CD1c-positive myeloid dendritic cell (primary cell): ENCODE measurements around the gene MACROD2.
"Not testable (repeated sequence)": the region's sequence is repeated elsewhere in the genome, so short reads cannot be mapped to it uniquely, and the experiment has no call there.

Experiments used
- DNase-seq: peaks from one replicate; pipeline ENCODE4 v3.0.0-alpha.2; 2016; ENCODE audit errors: extremely low spot score

Gene MACROD2

GRCh38 chr20:15515691-15516090 lies 1520.4 kb downstream of the MACROD2 start:
- no peak for DNase-seq

- no peak for DNase-seq
These were observed 1525.7 kb downstream of the MACROD2 start for GRCh38 chr20:15520930-15521524.

GRCh38 chr20:15523400-15523799 lies 1528.1 kb downstream of the MACROD2 start:
- DNase-seq, result no peak

GRCh38 chr20:15528391-15529111 lies 1533.2 kb downstream of the MACROD2 start:
- no peak for DNase-seq

- no peak for DNase-seq
These were observed 1540.5 kb downstream of the MACROD2 start for GRCh38 chr20:15535863-15536262.

GRCh38 chr20:15537200-15537599 lies 1541.9 kb downstream of the MACROD2 start:
- not testable (repeated sequence) for DNase-seq

GRCh38 chr20:15542655-15543054 lies 1547.3 kb downstream of the MACROD2 start:
- DNase-seq, result no peak

- no peak for DNase-seq
These were observed 1549.4 kb downstream of the MACROD2 start for GRCh38 chr20:15544742-15545141.

GRCh38 chr20:15546525-15547023 lies 1551.3 kb downstream of the MACROD2 start:
- no peak for DNase-seq

- DNase-seq, result no peak
These were observed 1551.8 kb downstream of the MACROD2 start for GRCh38 chr20:15547119-15547518.

- DNase-seq, result no peak
These were observed 1555.0 kb downstream of the MACROD2 start for GRCh38 chr20:15550116-15550870.

- no peak for DNase-seq
These were observed 1560.6 kb downstream of the MACROD2 start for GRCh38 chr20:15555913-15556312.

- no peak for DNase-seq
These were observed 1561.6 kb downstream of the MACROD2 start for GRCh38 chr20:15556869-15557268.

- DNase-seq, result no peak
These were observed 1565.8 kb downstream of the MACROD2 start for GRCh38 chr20:15561070-15561569.

GRCh38 chr20:15561707-15562404 lies 1566.5 kb downstream of the MACROD2 start:
- DNase-seq, result no peak

- DNase-seq, result no peak
These were observed 1568.5 kb downstream of the MACROD2 start for GRCh38 chr20:15563836-15564235.

GRCh38 chr20:15564981-15565380 lies 1569.7 kb downstream of the MACROD2 start:
- no peak for DNase-seq

- DNase-seq, result no peak
These were observed 1570.5 kb downstream of the MACROD2 start for GRCh38 chr20:15565786-15566185.

- no peak for DNase-seq
These were observed 1571.9 kb downstream of the MACROD2 start for GRCh38 chr20:15567219-15567618.

- DNase-seq, result no peak
These were observed 1574.8 kb downstream of the MACROD2 start for GRCh38 chr20:15570156-15570555.

- no peak for DNase-seq
These were observed 1575.7 kb downstream of the MACROD2 start for GRCh38 chr20:15571056-15571455.

- DNase-seq, result no peak
These were observed 1579.9 kb downstream of the MACROD2 start for GRCh38 chr20:15575255-15575654.
